Activated CD4-positive, alpha-beta T cell treated with anti-CD3 and anti-CD28 coated beads, Interleukin-2, amount 10 ng/mL, durations not matched to agents 24 days and 14 days (primary cell): Measurements from ENCODE around the gene GPR157. TPM values are rescaled to one million over a fixed set of nuclear protein-coding genes. Genes with fewer than 3 reads are reported as not detected.

Source experiments
- DNase-seq: peaks from one replicate; pipeline ENCODE4 v3.0.0; 2022
- H3K27ac Mint-ChIP-seq: one replicate; pipeline ENCODE4 v1.8.0; 2022; ENCODE audit warnings: mild to moderate bottlenecking, mixed read lengths
- H3K27me3 Mint-ChIP-seq: one replicate; pipeline ENCODE4 v1.8.0; 2022; ENCODE audit warnings: mixed read lengths
- H3K36me3 Mint-ChIP-seq: one replicate; pipeline ENCODE4 v1.8.0; 2022; ENCODE audit warnings: low read depth, mild to moderate bottlenecking, mixed read lengths
- H3K4me1 Mint-ChIP-seq: one replicate; pipeline ENCODE4 v1.8.0; 2021; ENCODE audit warnings: mixed read lengths
- H3K4me3 Mint-ChIP-seq: one replicate; pipeline ENCODE4 v1.8.0; 2022; ENCODE audit warnings: mild to moderate bottlenecking, moderate library complexity, mixed read lengths
- H3K9me3 Mint-ChIP-seq: one replicate; pipeline ENCODE4 v1.8.0; 2021; ENCODE audit warnings: mixed read lengths
- intact Hi-C: fragments of 100-400 bp; cut with micrococcal nuclease; formaldehyde crosslinking; loops from one replicate; pipeline ENCODE4 v1.15.1; 2023
- total RNA-seq: library from RNA; stranded (reverse); gene quantifications from 2 replicates; pipeline ENCODE4 v1.2.3, GENCODE V29; 2022

Gene GPR157
- 2.1 and 4.6 TPM in 2 replicates for total RNA-seq

GRCh38 chr1:9128520-9129265, at the start of gene GPR157:
Gene GPR157 (minus strand): TSS chr1:9129102. CDS start chr1:9129027, 75 bp downstream.
- Mint-ChIP-seq H3K9me3 (no peaks in the 10 kb centered on the region), H3K36me3 (no peaks in the 10 kb centered on the region), H3K4me1 (peaks cover 28% of the 10 kb centered on the region), H3K4me3 (peak within 1 kb of the TSS; percentile 90), H3K27me3 (peaks cover 18% of the 10 kb centered on the region), H3K27ac (peak within 1 kb of the TSS; percentile 84)
- peak; percentile 92 for DNase-seq
- intact Hi-C loops, result no loop called here

- no peak for DNase-seq
- peaks cover 12% of the 10 kb centered on the region for H3K4me1 Mint-ChIP-seq
- intact Hi-C loops, result no loop called here
- peaks cover 15% of the 10 kb centered on the region for H3K36me3 Mint-ChIP-seq
- no peaks in the 10 kb centered on the region for H3K9me3 Mint-ChIP-seq
- no peak overlapping the region for H3K27ac Mint-ChIP-seq
- no peaks in the 10 kb centered on the region for H3K27me3 Mint-ChIP-seq
- H3K4me3 Mint-ChIP-seq, result no peak overlapping the region
Measured at GRCh38 chr1:9174762-9175161, 45.9 kb upstream of the GPR157 start.

GRCh38 chr1:9174243-9174642, 45.3 kb upstream of the GPR157 start:
- H3K9me3 Mint-ChIP-seq, result no peaks in the 10 kb centered on the region
- no peak for DNase-seq
- H3K4me3 Mint-ChIP-seq, result no peak overlapping the region
- no peaks in the 10 kb centered on the region for H3K27me3 Mint-ChIP-seq
- intact Hi-C loops, result no loop called here
- H3K36me3 Mint-ChIP-seq, result peaks cover 16% of the 10 kb centered on the region
- peaks cover 10% of the 10 kb centered on the region for H3K4me1 Mint-ChIP-seq
- no peak overlapping the region for H3K27ac Mint-ChIP-seq

GRCh38 chr1:9169601-9170137, 40.8 kb upstream of the GPR157 start:
- peaks cover 16% of the 10 kb centered on the region for H3K36me3 Mint-ChIP-seq
- intact Hi-C loops, result no loop called here
- DNase-seq, result no peak
- peaks cover 9% of the 10 kb centered on the region for H3K4me1 Mint-ChIP-seq
- H3K9me3 Mint-ChIP-seq, result no peaks in the 10 kb centered on the region
- no peak overlapping the region for H3K4me3 Mint-ChIP-seq
- H3K27me3 Mint-ChIP-seq, result no peaks in the 10 kb centered on the region
- H3K27ac Mint-ChIP-seq, result no peak overlapping the region

GRCh38 chr1:9167638-9168037, 38.7 kb upstream of the GPR157 start:
- peaks cover 7% of the 10 kb centered on the region for H3K36me3 Mint-ChIP-seq
- intact Hi-C loops, result no loop called here
- peaks cover 22% of the 10 kb centered on the region for H3K4me1 Mint-ChIP-seq
- H3K27me3 Mint-ChIP-seq, result no peaks in the 10 kb centered on the region
- H3K9me3 Mint-ChIP-seq, result no peaks in the 10 kb centered on the region
- no peak for DNase-seq
- no peak overlapping the region for H3K27ac Mint-ChIP-seq
- no peak overlapping the region for H3K4me3 Mint-ChIP-seq

GRCh38 chr1:9166289-9167235, 37.7 kb upstream of the GPR157 start:
- intact Hi-C loops, result no loop called here
- no peak overlapping the region for H3K4me3 Mint-ChIP-seq
- no peaks in the 10 kb centered on the region for H3K9me3 Mint-ChIP-seq

GRCh38 chr1:9165396-9165795, 36.5 kb upstream of the GPR157 start:
- no peak overlapping the region for H3K4me3 Mint-ChIP-seq
- H3K27ac Mint-ChIP-seq, result no peak overlapping the region
- DNase-seq, result no peak
- H3K36me3 Mint-ChIP-seq, result peaks cover 5% of the 10 kb centered on the region
- peaks cover 17% of the 10 kb centered on the region for H3K4me1 Mint-ChIP-seq
- intact Hi-C loops, result no loop called here
- no peaks in the 10 kb centered on the region for H3K27me3 Mint-ChIP-seq
- H3K9me3 Mint-ChIP-seq, result no peaks in the 10 kb centered on the region

More at GRCh38 chr1:9166289-9167235, 37.7 kb upstream of the GPR157 start:
- DNase-seq, result no peak
- Mint-ChIP-seq H3K36me3 (peaks cover 7% of the 10 kb centered on the region), H3K27me3 (no peaks in the 10 kb centered on the region), H3K4me1 (peaks cover 19% of the 10 kb centered on the region), H3K27ac (no peak overlapping the region)

GRCh38 chr1:9164919-9165318, 36.0 kb upstream of the GPR157 start:
- Mint-ChIP-seq H3K9me3 (no peaks in the 10 kb centered on the region), H3K27ac (peak overlapping the region; percentile 54), H3K27me3 (no peaks in the 10 kb centered on the region), H3K4me1 (peaks cover 16% of the 10 kb centered on the region), H3K36me3 (peaks cover 5% of the 10 kb centered on the region), H3K4me3 (no peak overlapping the region)
- intact Hi-C loops, result no loop called here
- DNase-seq, result no peak

GRCh38 chr1:9164532-9164900, 35.6 kb upstream of the GPR157 start:
- intact Hi-C loops, result no loop called here
- H3K4me1 Mint-ChIP-seq, result peaks cover 14% of the 10 kb centered on the region
- DNase-seq, result no peak
- peak overlapping the region; percentile 54 for H3K27ac Mint-ChIP-seq
- H3K36me3 Mint-ChIP-seq, result peaks cover 2% of the 10 kb centered on the region
- H3K9me3 Mint-ChIP-seq, result no peaks in the 10 kb centered on the region
- H3K27me3 Mint-ChIP-seq, result no peaks in the 10 kb centered on the region
- H3K4me3 Mint-ChIP-seq, result no peak overlapping the region

GRCh38 chr1:9161963-9162362, 33.1 kb upstream of the GPR157 start:
- H3K4me1 Mint-ChIP-seq, result peaks cover 14% of the 10 kb centered on the region
- no peak overlapping the region for H3K4me3 Mint-ChIP-seq
- no peak overlapping the region for H3K27ac Mint-ChIP-seq
- H3K36me3 Mint-ChIP-seq, result peaks cover 2% of the 10 kb centered on the region
- H3K27me3 Mint-ChIP-seq, result no peaks in the 10 kb centered on the region
- intact Hi-C loops, result no loop called here
- no peaks in the 10 kb centered on the region for H3K9me3 Mint-ChIP-seq
- DNase-seq, result no peak

GRCh38 chr1:9161342-9161741, 32.4 kb upstream of the GPR157 start:
- Mint-ChIP-seq H3K9me3 (no peaks in the 10 kb centered on the region), H3K27ac (no peak overlapping the region), H3K4me3 (no peak overlapping the region), H3K36me3 (peaks cover 2% of the 10 kb centered on the region), H3K27me3 (no peaks in the 10 kb centered on the region), H3K4me1 (peaks cover 14% of the 10 kb centered on the region)
- intact Hi-C loops, result no loop called here
- no peak for DNase-seq

- Mint-ChIP-seq H3K36me3 (peaks cover 2% of the 10 kb centered on the region), H3K27ac (no peak overlapping the region), H3K27me3 (no peaks in the 10 kb centered on the region), H3K9me3 (no peaks in the 10 kb centered on the region), H3K4me1 (peaks cover 14% of the 10 kb centered on the region), H3K4me3 (no peak overlapping the region)
- no peak for DNase-seq
- intact Hi-C loops, result no loop called here
Measured at GRCh38 chr1:9160079-9160717, 31.3 kb upstream of the GPR157 start.

GRCh38 chr1:9155879-9156278, 27.0 kb upstream of the GPR157 start:
- Mint-ChIP-seq H3K4me3 (no peak overlapping the region), H3K36me3 (peaks cover 4% of the 10 kb centered on the region), H3K9me3 (no peaks in the 10 kb centered on the region), H3K27me3 (no peaks in the 10 kb centered on the region), H3K4me1 (no peaks in the 10 kb centered on the region), H3K27ac (no peak overlapping the region)
- DNase-seq, result no peak
- intact Hi-C loops, result no loop called here
